K562 (cell line): ENCODE data around the gene ENDOV. TPM values are rescaled to one million over a fixed set of nuclear protein-coding genes. Genes with fewer than 3 reads are reported as not detected.

ENCODE experiments used
- BRF2 ChIP-seq: IDR thresholded peaks from 3 replicates; pipeline ENCODE4 v1.6.1; 2011; ENCODE audit warnings: borderline replicate concordance, mild to moderate bottlenecking; ENCODE audit not compliant: insufficient read length, insufficient read depth
- CREB3 ChIP-seq: fragments of 450-650 bp; conservative IDR thresholded peaks from 2 replicates; pipeline ENCODE4 v1.6.1; 2016; ENCODE audit warnings: missing genetic modification characterization, low read depth, mild to moderate bottlenecking, missing compliant biosample characterization, moderate library complexity
- CREB5 ChIP-seq: fragments of 250-450 bp; sonication (Bioruptor Pico); IDR thresholded peaks from 2 replicates; pipeline ENCODE4 v1.5.0; 2020; ENCODE audit warnings: mild to moderate bottlenecking
- ELF4 ChIP-seq: fragments of 450-650 bp; formaldehyde crosslinking; IDR thresholded peaks from 2 replicates; pipeline ENCODE4 v1.4.0; 2022; ENCODE audit warnings: missing genetic modification characterization
- HDAC2 ChIP-seq: fragments of 450-650 bp; IDR thresholded peaks from 2 replicates; pipeline ENCODE4 v1.6.1; 2016; ENCODE audit warnings: mild to moderate bottlenecking
- HNRNPK ChIP-seq: fragments of 200-400 bp; formaldehyde crosslinking; IDR thresholded peaks from one replicate; pipeline ENCODE4 v1.6.1; 2018; ENCODE audit warnings: mild to moderate bottlenecking, low read depth, low read length; ENCODE audit not compliant: poor library complexity, severe bottlenecking
- NEUROD1 ChIP-seq: fragments of 150-350 bp; IDR thresholded peaks from 2 replicates; pipeline ENCODE4 v1.6.1; 2014; ENCODE audit warnings: borderline replicate concordance, low read length, low read depth; ENCODE audit not compliant: partially characterized antibody
- NONO ChIP-seq, 2 experiments: fragments of 200-400 bp in 1 of 2; fragments of 450-650 bp in 1 of 2; formaldehyde crosslinking in 1 of 2; IDR thresholded peaks; 2 replicates each; pipeline ENCODE4 v1.6.1; 2017; ENCODE audit warnings: low read depth in 2 of 2, mild to moderate bottlenecking in 2 of 2, moderate library complexity in 2 of 2, low read length in 1 of 2
- POLR2A ChIP-seq: fragments of 450-650 bp; conservative IDR thresholded peaks from 2 replicates; pipeline ENCODE4 v1.6.1; 2016
- POLR3G ChIP-seq: IDR thresholded peaks from 2 replicates; pipeline ENCODE4 v1.6.1; 2011; ENCODE audit not compliant: insufficient read length, insufficient replicate concordance; ENCODE audit errors: extremely low read depth
- SLC30A9 ChIP-seq: fragments of 250-450 bp; sonication (Bioruptor Pico); IDR thresholded peaks from 2 replicates; pipeline ENCODE4 v1.8.0; 2022; ENCODE audit warnings: mild to moderate bottlenecking, moderate library complexity
- SP1 ChIP-seq: sonication (generic); formaldehyde crosslinking; IDR thresholded peaks from 2 replicates; pipeline ENCODE4 v1.8.1; 2022; ENCODE audit warnings: mild to moderate bottlenecking, missing genetic modification reagents
- ZBTB1 ChIP-seq: sonication (generic); formaldehyde crosslinking; IDR thresholded peaks from 2 replicates; pipeline ENCODE4 v1.8.1; 2023; ENCODE audit warnings: missing genetic modification reagents, low read depth, mild to moderate bottlenecking, borderline replicate concordance
- ZNF408 ChIP-seq: fragments of 250-450 bp; sonication (Bioruptor Pico); IDR thresholded peaks from 2 replicates; pipeline ENCODE4 v1.4.0; 2020; ENCODE audit warnings: low read depth, mild to moderate bottlenecking, moderate library complexity
- ZNF449 ChIP-seq: fragments of 250-450 bp; sonication (Bioruptor Pico); IDR thresholded peaks from 2 replicates; pipeline ENCODE4 v1.8.0; 2022; ENCODE audit warnings: moderate library complexity, mild to moderate bottlenecking, inconsistent platforms
- polyA plus RNA-seq, 8 experiments: library from polyadenylated mRNA; depleted of rRNA in 4 of 8; stranded (reverse) in 5 of 8; unstranded in 3 of 8; fragments of >200 nt; fragmentation: Nextera tagmentation in 2 of 8; fragmentation: Illumina TruSeq in 1 of 8; extraction: Ambion mirVana in 2 of 8; extraction: Trizol in 1 of 8; gene quantifications; 2 replicates each; pipeline versions ENCODE4 v1.2.1 to v1.2.3, GENCODE V29; 2011 to 2014; ENCODE audit warnings: inconsistent platforms in 1 of 8, missing spikeins in 1 of 8
- total RNA-seq, 7 experiments: library from RNA; depleted of rRNA in 6 of 7; stranded (reverse); fragments of >200 nt in 6 of 7; fragmentation: Illumina TruSeq in 2 of 7; extraction: Trizol in 2 of 7; gene quantifications; 2 replicates each; pipeline versions ENCODE4 v1.2.1 to v1.2.3, GENCODE V29; 2011 to 2021; ENCODE audit warnings: low replicate concordance in 1 of 7
- TF ChIP-seq, protein P1 (sequence below): sonication (generic); formaldehyde crosslinking; IDR thresholded peaks from 2 replicates; pipeline ENCODE4 v1.8.1; 2023; ENCODE audit warnings: mild to moderate bottlenecking, missing genetic modification reagents
- TF ChIP-seq, protein P2 (sequence below): conservative IDR thresholded peaks from 2 replicates; pipeline ENCODE4 v1.6.1; 2011; ENCODE audit warnings: low read depth, mild to moderate bottlenecking, low read length; ENCODE audit not compliant: control insufficient read depth

The ENDOV gene
- total and polyA plus RNA-seq, 9 of the 15 experiments (the other 6 are each of a cell fraction or from before 2014, with no cell fraction given), result 1.2 to 8.2 (median 3.7) TPM

- TF ChIP-seq, protein P1, sequence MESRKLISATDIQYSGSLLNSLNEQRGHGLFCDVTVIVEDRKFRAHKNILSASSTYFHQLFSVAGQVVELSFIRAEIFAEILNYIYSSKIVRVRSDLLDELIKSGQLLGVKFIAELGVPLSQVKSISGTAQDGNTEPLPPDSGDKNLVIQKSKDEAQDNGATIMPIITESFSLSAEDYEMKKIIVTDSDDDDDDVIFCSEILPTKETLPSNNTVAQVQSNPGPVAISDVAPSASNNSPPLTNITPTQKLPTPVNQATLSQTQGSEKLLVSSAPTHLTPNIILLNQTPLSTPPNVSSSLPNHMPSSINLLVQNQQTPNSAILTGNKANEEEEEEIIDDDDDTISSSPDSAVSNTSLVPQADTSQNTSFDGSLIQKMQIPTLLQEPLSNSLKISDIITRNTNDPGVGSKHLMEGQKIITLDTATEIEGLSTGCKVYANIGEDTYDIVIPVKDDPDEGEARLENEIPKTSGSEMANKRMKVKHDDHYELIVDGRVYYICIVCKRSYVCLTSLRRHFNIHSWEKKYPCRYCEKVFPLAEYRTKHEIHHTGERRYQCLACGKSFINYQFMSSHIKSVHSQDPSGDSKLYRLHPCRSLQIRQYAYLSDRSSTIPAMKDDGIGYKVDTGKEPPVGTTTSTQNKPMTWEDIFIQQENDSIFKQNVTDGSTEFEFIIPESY, result peak; percentile 75
- TF ChIP-seq CREB3 (tag) (peak; percentile 82), ZNF408 (CRISPR knock-in tag) (no peak), SP1 (CRISPR knock-in tag) (no peak; the same call in 1 of the 2 replicates), HNRNPK (no peak), BRF2 (no peak), ZBTB1 (peak; percentile 65; the same call in 1 of the 2 replicates), POLR2A (peak; percentile 84), NONO (IDR thresholded peaks at IDR 0.05; ENCODE audit: low read depth in 2 of 2, low read length in 1 of 2) (peak in 1 of 2 experiments; percentile 48; a peak in 1 of 4 replicates), ZNF449 (CRISPR knock-in tag) (no peak), HDAC2 (peak; percentile 88), SLC30A9 (CRISPR knock-in tag) (no peak), NEUROD1 (peak; percentile 47), CREB5 (CRISPR knock-in tag) (no peak), ELF4 (CRISPR knock-in tag) (no peak), POLR3G (no peak)
- TF ChIP-seq, protein P2, sequence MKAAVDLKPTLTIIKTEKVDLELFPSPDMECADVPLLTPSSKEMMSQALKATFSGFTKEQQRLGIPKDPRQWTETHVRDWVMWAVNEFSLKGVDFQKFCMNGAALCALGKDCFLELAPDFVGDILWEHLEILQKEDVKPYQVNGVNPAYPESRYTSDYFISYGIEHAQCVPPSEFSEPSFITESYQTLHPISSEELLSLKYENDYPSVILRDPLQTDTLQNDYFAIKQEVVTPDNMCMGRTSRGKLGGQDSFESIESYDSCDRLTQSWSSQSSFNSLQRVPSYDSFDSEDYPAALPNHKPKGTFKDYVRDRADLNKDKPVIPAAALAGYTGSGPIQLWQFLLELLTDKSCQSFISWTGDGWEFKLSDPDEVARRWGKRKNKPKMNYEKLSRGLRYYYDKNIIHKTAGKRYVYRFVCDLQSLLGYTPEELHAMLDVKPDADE, result peak; percentile 86
These were observed at the start of gene ENDOV (continued) for GRCh38 chr17:80414803-80415625.
